GM13976 (cell line): ENCODE results near the gene TRIML2.

Source experiments
- DNase-seq: peaks from one replicate; pipeline ENCODE4 v3.0.0; 2012; ENCODE audit warnings: low spot score
- in situ Hi-C: fragments of 300-500 bp; cut with MboI; formaldehyde crosslinking; loops from one replicate; pipeline ENCODE4 v1.12.0; 2022; ENCODE audit warnings: low sequenced_read_pairs, mixed read lengths, inconsistent platforms; ENCODE audit not compliant: unreplicated experiment
- TF ChIP-seq, protein P1 (sequence below): IDR thresholded peaks from 2 replicates; pipeline ENCODE4 v1.5.1; 2012; ENCODE audit warnings: borderline replicate concordance, mild to moderate bottlenecking; ENCODE audit not compliant: insufficient read depth; ENCODE audit errors: extremely low read depth, missing control alignments, control extremely low read depth

Gene TRIML2

DNA sequence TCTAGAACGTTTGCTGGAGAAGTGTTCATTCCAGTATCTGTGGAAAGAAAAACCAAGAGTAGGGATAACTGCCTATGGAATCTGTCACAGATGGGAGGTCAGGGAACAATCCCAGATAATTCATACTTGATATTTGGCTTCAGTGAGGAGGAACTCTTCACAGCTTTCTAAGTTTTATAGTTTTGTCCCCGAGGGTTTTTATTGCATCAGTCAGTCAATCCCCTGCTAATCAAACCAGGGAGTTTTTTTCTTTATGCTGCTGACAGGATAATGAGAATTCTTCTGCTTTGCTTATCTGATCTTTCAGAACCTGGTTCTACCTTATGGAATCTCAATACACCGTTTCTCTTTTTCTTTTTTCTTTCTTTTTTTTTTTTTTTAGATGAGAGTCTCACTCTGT is 633 bp upstream of the TRIML2 start:
- DNase-seq: no peak
- TF ChIP-seq, protein P1, sequence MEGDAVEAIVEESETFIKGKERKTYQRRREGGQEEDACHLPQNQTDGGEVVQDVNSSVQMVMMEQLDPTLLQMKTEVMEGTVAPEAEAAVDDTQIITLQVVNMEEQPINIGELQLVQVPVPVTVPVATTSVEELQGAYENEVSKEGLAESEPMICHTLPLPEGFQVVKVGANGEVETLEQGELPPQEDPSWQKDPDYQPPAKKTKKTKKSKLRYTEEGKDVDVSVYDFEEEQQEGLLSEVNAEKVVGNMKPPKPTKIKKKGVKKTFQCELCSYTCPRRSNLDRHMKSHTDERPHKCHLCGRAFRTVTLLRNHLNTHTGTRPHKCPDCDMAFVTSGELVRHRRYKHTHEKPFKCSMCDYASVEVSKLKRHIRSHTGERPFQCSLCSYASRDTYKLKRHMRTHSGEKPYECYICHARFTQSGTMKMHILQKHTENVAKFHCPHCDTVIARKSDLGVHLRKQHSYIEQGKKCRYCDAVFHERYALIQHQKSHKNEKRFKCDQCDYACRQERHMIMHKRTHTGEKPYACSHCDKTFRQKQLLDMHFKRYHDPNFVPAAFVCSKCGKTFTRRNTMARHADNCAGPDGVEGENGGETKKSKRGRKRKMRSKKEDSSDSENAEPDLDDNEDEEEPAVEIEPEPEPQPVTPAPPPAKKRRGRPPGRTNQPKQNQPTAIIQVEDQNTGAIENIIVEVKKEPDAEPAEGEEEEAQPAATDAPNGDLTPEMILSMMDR: no peak
- in situ Hi-C loops: no loop called here

DNA sequence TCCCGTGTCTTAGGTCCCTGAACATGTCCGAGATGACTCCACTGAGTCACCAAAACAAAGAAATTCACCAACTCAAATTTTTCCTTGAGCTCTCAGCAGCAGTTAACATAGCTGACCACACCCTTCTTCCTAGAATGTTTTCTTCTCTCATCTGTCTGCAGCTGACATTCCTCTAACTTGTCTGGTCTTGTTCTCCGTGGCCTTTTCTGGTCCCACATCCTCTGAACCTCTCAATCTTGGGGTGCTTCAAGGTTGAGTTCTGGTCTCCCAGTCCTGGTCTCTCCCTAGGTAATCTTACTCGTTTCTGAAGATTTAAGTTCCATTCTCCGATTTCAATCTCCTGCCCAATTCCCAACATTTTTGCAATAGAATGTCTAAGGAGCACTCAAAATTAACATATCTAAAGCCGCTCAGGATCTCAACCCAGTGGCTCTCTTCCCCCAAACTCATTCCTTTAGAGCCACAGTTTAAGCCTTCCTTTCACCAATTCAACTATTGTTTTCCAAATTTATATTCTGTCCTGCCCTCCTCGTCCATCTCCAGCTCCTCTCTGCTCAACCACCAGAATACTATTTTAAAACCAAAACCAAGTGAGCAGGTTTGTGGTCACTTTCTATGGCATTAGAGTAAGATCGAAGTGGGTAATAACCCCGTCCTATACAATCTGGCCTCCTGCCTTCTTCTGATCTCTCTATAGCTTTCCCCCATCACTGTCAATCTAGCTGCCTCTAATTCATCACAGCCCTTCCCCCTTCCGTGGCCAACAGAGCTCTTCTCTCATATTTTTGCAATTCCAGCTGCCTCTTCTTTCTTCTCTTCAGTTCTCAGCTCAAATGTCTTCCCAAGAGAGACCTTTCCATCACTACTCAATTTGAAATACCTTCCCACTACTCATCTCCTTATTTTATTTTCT is 1.2 kb downstream of the TRIML2 start:
- in situ Hi-C loops: no loop called here
- TF ChIP-seq, protein P1: no peak
- DNase-seq: no peak

DNA sequence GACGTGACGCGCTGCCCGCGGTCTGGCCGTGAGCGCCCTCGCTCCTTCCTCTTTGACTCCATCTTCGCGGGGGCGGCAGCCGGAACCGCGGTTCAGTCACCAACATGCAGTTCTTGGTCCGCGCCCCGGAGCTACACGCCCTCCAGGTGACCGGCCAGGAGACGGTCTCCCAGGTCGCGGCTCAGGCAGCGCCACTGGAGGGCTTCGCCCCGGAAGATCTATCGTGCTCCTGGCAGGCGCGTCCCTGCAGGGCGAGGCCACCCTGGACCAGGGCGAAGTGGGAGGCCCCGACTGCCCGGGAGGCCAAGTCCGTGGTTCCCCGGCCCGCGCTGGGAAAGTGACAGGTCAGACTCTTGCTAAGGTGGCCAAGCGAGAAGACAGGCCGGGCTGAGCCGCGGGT is 2.9 kb downstream of the TRIML2 start:
- DNase-seq: no peak
- in situ Hi-C loops: no loop called here
- TF ChIP-seq, protein P1: no peak

DNA sequence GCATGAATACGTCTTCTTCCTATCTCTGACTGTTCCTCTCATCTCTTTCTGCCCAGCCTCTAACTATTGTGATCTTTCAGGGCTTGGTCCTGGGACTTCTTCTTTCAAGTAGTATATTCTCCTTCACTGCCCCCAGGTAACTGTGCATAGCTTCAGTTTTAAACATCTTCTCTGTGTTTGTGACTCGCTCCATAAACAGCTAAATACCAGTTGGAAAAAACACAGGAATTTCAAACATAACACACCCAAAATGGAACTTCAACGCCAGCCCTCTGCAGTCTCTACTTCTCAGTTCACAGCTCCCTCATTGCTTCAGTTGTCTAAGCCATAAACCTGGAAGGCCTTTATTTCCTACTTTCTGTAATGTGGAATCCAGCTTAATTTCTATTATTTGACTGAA is 16.6 kb downstream of the TRIML2 start:
- no peak for DNase-seq

DNA sequence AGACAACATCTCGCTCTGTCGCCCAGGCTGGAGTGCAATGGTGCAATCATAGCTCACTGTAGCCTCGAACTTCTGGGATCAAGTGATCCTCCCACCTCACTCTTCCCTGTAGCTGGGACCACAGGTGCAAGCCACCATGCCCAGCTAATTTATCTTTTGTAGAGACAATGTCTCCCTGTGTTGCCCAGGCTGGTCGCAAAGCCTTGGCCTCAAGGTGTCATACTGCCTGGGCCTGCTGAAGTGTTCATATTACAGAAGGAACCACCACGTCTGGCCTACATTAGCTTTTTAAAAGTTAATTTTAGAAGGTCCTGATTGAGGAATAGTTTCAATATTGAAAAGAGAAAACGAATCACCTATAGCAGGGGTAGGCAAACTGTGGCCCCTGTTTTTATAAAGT is 22.5 kb downstream of the TRIML2 start:
- no peak for DNase-seq
- in situ Hi-C loops: no loop called here
- TF ChIP-seq, protein P1: no peak

More for the DNA sequence above, 16.6 kb downstream of the TRIML2 start:
- TF ChIP-seq, protein P1: no peak
- in situ Hi-C loops: no loop called here

DNA sequence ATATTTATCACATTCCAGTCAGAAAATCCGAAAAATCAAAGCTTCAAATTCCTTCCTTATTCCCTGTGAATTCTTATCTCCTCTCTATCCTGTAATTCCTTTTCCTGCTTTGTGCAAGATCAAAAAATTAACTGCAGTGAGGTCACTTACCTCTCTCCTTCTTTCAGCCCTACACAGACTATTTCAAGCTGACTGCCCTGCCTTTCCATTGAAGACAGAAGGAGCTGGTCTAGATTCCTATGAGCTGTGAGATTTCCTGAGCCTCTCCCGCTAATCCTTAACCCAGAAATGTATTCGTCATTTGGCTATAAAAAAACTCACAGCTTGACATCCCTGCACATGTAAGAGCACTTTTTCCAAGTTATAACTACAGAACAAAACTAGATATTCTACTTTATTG is 26.6 kb downstream of the TRIML2 start:
- in situ Hi-C loops: no loop called here
- DNase-seq: no peak
- TF ChIP-seq, protein P1: no peak
